GM21737 (cell line): ENCODE results near the gene GPHA2.
"Not testable (repeated sequence)": the region's sequence is repeated elsewhere in the genome, so short reads cannot be mapped to it uniquely, and the experiment has no call there.

Source experiments
- ATAC-seq: cut with Tn5 transposase; IDR thresholded peaks from one replicate; pipeline ENCODE4 v1.9.1; 2021; ENCODE audit warnings: mild to moderate bottlenecking, moderate library complexity; ENCODE audit not compliant: unreplicated experiment

GPHA2 gene, protein sequence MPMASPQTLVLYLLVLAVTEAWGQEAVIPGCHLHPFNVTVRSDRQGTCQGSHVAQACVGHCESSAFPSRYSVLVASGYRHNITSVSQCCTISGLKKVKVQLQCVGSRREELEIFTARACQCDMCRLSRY

DNA sequence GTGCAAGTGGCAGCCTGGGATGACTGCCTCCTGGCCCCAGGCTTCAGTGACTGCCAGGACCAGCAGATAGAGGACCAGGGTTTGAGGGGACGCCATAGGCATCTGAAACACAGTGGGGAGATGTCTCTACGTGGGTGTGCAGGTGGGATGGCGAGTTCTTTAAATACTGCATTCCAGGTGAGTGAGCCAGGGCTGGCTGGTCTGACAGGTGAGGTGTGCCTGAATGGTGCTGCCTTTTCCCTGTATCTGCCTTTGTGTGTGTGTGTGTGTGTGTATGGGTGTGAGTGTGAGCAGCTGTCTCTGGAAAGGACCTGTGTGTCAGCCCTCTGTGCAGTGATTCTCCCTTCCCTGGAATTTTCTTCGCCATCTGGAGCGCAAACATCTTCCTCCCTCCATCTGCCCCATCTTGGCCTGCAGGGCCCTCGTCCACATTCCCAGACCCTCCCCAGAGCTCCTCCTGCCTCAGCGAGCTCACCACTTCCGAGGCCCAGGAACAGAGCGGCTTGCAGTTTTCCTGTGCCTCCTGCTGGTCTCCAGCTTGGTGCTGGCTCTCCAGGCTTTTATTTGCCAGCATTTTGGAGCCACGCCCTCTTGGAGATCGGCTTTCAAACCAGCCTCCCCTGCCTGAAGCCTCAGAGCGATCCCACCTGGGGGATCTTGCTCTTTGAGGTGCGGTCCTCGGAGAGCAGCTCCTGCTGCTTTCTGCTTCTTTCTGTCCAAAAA, at the start of gene GPHA2:
GPHA2 (minus strand) TSS at position 535 of the 723 bp plus-strand sequence; CDS start at position 102, 433 bp downstream.
- no peak for ATAC-seq

DNA sequence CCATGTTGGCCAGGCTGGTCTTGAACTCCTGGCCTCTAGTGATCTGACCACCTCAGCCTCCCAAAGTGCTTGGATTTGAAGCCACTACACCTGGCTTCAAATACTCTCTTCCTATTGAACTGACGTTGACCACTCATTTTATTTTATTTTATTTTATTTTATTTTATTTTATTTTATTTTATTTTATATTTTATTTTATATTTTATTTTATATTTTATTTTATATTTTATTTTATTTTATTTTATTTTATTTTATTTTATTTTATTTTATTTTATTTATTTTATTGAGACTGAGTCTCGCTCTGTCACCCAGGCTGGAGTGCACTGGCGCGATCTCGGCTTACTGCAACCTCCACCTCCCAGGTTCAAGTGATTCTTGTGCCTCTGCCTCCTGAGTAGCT, 47.6 kb upstream of the GPHA2 start:
- not testable (repeated sequence) for ATAC-seq

DNA sequence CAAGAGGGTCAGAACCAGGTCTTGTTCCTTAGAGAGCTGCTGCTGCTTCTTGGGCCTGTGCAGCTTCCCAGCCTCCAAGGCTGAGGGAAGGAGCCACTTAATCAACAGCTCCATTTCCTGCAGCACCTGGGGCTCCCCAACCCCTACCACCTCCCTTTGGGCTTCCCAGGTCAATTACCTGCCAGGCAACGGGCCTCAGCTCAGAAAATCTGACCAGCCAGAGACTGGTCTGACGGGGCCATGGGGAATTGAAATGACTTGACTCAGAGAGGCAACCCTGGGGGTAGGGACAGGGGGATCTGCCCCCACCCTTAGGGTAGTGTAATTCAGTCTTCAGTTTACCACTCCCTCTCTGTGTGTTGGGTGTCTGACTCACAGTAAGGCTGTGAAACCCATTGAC, 41.0 kb upstream of the GPHA2 start:
- ATAC-seq: no peak

DNA sequence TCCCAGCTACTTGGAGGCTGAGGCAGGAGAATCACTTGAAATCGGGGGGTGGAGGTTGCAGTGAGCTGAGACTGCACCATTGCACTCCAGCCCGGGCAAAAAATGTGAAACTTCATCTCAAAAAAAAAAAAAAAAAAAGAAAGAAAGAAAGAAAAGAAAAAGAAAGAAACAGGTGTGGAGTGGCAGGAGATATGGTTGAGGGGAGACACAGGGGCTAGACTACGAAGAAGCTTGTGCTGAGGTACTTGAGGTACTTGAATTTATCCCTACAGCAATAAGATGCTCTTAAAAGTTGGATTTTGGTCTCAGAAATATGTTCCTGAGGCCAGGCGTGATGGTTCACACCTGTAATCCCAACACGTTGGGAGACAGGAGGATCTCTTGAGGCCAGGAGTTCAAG, 38.4 kb upstream of the GPHA2 start:
- no peak for ATAC-seq

DNA sequence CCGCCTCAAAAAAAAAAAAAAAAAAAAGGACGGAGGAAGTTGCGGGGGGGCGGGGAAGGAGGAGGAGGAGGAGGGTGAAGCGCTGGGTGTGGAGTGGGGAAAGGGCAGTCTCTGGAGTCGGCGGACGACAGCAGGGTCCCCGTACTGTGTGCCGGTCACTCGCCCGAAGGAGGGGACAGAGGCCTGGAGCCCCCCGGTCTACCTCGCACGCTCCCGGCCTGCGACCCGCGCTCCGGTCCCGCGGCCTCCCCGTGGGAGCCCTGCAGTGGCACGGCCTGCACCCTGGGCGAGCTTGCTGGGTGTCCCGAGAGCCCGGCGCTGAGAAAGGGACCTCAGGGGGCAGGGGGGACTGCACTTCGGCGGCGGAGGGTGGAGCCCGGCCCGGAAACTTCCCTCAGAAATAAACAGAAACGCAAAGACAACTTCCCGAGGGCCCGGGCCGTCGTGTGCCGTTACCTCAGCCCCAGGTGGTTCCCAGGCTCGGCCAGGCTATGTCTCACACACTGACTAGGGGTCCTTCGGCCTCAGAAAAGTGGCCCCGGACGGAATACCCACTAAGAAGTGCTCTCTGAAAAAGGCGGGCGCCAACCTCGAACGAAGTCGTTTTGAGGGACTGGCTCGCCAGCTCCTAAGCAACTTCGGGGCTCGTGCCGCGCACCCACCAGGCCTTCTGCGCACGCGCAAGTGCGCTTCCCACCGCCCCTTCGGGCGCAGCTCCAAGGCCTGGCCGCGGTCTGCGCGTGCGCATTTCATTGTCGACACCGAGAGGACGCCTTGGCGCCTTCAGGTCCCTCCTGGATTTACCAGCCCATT, 35.9 kb upstream of the GPHA2 start, which contains the start of gene MAJIN:
MAJIN (minus strand) TSS at position 688 of the 813 bp plus-strand sequence. CDS start 12,703 bp downstream, outside the sequence.
- no peak for ATAC-seq

DNA sequence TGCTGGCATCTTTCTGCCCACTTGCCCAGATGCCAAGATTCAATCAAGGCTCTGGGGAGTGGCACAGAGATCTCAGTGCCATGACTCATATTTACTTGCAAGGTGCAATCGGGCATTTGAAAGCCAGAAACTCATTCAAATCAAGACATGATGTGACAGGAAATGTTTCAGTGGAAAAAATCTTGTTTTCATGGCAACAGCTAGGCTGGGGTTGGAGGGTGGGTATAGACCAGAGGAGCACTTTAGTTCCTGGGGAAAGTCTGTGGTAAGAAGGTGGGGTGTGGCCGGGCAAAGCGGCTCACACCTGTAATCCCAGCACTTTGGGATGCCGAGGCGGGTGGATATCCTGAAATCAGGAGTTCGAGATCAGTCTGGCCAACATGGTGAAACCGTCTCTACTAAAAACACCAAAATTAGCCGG, 35.0 kb upstream of the GPHA2 start:
- no peak for ATAC-seq

DNA sequence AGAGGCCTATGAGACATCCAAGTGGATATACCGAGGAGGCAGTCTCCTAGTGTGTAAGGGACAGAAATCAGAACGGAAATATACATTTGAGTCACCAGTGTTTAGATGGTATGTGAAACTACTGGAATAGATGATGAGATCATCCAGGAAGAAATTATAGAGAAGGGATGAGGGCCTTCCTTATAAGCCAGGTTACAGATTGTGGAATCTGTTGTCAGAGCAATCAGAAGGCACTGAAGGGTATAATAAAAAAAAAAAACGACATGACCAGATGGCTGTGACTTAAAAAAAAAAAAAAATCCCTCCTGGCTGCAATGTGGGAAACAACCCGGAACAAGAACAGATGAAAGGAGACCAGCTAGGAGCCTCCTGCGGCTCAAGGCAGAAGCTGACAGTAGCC, 33.5 kb upstream of the GPHA2 start:
- ATAC-seq: no peak

DNA sequence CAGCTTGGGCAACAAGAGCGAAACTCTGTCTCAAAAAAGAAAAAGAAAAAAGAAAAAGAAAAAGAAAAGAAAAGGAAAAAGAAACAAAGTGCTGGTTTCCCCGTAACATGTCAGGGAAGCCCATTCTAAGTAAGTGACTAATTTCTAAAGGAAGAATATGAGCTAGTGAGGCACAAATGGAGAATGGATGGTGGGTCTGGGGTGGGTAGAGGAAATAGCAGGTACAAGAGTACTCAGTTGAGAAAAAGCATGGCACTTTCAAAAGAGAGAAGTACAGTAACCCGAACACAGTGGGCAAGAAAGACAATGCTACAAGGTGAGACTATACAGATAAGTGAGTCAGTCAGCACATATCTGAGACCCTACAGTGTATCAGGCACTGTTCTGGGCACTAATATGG, 31.7 kb upstream of the GPHA2 start:
- ATAC-seq: no peak

DNA sequence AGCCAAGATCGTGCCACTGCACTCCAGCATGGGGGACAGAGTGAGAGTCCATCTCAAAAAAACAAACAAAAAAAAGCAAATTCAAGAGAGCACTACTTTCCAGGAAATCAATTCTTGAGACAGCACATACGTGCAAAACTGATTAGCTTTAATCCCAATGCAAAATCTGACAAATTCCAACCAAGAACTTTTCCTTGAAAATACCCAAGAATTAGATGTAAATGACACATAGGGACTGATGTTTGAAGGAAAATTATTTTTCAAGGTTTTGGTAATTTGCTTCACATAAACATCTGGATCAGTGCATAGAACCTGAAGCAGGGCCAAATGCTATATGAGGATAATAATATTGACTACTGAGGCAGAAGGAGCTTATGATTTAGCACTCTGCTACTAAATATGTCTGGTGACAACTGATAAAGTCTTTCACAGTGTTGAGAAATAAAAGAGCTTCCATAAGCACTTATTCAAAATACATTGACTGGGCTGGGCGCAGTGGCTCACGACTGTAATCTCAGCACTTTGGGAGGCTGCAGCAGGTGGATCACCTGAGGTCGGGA, 27.5 kb upstream of the GPHA2 start:
- ATAC-seq: no peak

DNA sequence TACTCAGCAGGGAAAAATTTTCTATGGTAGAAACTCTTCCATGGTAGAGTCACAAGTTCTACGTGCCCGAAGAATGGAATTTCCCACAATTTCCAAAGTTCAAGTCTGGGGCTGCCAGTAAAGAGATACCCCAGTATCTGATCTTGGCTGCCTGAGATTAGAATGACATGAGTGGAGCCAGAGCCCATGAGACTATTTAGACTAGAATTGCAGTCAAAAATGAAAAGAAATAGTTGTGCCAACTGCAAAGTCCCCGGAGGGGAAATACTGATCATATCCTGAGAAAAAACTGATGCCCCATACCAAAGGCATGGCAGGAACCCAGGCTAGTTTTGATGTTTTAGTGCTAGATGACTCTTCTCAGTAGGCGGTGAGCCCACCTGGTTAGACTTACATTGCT, 25.0 kb upstream of the GPHA2 start:
- ATAC-seq: no peak

DNA sequence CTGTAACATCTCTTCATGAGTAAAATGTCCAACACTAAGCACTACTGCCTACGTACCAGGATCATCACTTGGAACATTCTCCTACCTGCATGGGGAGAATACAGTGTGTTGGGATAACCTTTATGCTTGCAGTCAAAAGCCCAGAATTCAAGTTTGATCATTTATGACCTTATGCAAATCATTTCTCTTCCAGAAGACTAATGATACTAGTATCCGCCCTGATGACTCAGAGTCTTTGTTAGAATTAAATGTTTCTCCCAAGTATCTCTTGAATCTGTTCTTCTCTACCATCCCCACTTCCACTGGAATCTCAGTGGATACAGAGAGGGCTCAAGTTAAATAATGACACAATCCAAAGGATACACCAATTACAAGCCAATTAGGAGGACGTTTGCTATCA, 23.8 kb upstream of the GPHA2 start:
- no peak for ATAC-seq

DNA sequence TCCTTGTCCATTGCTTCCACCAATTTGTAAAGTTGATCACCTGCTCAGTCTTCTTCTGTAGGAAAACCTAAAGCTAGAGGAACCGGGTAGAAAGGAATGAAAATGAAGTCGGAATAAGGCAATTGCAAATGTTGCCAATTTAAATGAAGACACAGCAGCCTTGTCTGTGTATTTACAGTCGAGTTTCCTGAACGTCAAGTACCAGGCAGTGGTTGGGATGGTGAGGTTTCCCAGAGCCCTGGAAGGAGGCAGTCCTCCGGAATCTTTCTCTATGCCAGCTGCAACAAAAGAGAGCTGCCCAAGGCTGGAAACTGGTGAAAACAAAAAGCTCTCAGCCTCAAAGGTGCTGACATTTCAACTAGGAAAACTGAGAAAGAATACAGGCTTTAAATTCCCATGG, 18.5 kb upstream of the GPHA2 start:
- ATAC-seq: no peak

DNA sequence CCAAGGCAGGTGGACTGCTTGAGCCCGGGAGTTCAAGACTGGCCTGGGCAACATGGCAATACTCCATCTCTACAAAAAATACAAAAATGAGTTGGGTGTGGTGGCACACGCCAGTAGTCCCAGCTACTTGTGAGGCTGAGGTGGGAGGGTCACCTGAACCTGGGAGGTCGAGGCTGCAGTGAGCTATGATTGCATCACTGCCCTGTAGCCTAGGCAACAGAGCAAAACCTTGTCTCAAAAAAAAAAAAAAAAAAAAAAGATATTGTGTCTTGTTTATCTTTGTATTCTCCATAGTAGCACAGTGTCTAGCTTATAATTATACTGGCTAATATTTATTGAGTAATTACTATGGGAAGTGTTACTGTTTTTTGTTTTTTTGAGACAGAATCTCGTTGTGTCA, 15.8 kb upstream of the GPHA2 start:
- ATAC-seq: no peak

DNA sequence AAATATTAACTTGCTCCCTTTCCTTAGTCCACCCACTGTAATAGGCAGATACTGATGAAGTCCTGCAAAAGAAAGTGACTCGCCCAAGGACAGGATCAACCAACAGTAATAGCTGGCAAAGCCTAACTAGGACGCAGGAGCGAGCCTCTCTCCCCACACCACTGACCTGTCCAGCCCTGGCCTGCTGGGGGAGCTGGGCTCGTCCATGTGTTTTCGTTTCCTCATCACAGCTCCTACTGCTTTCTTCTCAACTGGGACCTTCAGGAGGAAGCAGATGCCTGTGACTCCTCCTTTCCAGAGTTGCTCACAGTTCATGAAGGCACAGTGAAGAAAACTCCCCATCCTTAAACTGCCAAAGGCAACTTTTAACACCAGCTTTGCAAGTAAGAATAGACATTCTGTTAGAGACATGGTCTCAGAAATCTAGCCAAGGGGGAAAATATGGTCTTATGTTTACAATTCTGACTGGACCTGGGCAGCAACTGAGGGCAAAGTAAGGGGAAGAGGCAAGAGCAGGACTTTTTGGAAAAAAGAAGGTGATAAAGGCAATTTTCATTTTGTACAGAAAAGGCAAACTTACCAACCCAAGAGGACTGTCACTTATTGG, 11.6 kb upstream of the GPHA2 start:
- ATAC-seq: no peak

DNA sequence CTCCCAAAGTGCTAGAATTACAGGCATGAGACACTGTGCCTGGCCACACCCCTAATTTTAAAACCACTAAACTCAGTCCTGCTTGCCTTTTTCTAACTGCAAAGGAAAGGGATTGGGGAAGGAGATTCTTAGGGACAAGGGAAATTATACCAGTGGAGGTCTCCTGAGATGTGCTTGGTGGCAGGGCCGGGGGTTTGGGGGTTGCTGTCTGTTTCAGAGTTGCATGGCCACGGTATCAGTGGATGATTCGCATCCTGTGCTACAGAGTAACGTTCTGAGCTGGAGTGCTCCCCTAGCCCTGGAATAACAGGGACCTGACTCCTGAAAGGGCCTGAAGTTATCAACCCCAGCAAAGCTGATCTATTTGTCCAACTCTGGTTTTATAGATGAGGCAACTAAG, 846 bp upstream of the GPHA2 start:
- no peak for ATAC-seq

DNA sequence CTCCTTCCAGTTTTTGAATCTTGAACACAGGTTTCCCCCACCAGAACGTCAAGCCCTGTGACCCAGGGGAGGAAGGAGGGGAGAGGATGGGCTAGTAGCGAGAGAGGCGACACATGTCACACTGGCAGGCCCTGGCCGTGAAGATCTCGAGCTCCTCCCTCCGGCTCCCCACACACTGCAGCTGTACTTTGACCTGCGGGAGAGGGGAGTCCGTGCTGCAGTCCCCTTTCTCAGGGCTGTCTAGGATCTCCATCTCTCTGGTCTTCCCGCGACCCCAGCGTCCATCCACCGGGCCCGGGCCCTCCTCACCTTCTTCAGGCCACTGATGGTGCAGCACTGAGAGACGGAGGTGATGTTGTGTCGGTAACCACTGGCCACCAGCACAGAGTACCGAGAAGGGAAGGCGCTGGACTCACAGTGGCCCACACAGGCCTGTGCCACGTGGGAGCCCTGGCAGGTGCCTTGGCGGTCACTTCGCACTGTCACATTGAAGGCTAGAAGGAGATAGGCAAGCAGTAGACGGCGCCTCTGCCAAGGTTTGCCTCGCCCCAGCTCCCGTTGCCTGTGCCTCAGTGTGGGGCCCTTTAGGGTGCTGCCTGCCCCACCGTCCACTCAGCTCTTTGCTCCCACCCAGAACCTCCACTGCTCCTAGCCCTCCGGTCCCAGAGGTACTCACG, 873 bp downstream of the GPHA2 start:
- no peak for ATAC-seq

DNA sequence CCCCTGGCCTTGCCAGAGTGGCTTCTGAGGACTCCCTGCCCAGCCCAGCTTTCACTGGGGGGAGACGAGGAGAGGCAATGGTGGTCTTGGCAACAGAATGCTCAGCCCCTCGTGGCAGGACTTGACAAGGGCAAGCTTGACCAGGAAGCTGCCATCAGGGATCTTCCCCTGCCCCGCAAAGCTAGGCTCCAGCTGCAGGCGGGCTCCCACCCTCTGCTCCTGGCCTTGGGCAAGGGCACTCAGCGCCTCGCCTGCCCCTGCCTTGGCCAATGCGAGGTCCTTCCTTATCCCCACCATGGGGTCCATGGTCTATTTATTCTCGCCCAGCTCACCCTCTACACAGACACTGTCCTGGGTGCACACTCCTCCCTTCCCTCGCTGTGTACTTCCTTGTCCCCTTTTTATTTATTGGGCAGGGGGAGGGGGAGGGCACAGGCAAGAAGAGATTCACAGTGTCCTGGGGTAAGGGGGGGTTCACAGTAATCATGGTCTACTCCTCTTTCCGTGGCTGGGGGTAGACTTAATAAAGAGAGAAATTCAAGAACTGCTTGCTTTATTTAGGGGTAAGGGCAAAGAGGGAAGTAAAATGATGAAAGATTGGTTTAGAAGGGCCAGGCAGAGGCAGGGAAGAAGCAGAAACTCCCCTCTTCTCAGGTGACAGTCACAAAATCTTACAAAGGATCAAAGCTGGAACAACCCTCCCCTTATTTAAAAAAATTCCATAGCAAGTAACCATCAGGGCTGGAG, 1.6 kb downstream of the GPHA2 start:
- ATAC-seq: no peak

DNA sequence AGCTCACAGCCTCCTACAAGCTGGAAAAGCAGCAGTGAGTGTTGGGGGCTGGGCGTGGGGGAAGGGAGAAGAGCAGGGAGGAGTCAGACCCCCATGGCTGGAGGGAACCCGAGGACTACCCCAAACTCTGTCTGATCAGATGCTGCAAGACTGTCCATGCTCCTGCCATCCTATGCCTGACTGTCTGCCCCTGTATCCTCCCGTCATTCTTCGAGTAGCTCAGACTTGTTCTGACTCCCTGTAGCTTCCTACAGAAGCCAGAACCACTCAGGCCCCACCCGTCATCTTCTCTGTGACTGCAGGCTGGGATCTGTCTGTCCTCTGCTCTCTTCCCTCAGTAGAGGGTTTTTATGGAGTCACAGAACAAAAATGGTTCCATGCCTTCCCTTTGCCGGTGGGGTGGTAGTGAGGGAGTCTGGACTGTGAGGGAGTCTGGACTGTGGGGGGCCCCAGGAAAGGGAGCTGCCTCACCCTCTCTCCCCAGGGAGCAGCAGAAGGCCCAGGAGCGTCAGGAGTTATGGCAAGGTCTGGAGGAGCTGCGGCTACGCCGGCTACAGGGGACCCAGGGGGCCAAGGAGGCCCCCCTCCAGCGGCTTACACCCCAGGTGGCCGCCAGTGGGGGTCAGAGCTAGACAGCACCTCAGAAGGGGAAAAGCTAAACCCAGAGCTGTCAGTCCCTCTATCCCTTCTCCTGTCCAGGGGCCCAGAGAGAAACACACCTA, 2.3 kb downstream of the GPHA2 start:
- no peak for ATAC-seq

DNA sequence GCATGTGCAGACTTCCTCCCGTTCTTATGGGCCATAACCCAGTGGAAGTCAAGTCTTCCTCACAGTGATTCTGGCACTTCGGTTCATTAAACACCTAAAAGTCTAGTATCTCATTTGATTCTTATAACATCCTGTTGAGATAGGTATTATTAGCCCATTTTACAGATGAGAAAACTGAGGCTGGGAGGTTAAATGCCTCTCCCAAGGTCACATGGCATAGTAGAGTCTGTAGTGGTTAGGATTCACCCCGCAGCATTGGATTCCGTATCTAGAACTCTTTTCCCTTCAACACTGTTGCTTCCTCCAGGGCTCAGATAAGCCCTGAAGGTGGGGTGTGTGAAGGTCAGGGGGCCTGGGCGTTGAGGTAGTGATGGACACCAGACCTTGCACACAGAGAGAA, 3.4 kb downstream of the GPHA2 start:
- no peak for ATAC-seq
